ENCODE data around the gene GCG.

GRCh38 chr2:162127422-162127821, 24.6 kb downstream of the GCG start:
- no peak for TF ChIP-seq CTCF (IDR thresholded peaks at IDR 0.05)
- no peak for TF ChIP-seq POLR2A (IDR thresholded peaks at IDR 0.05)
- TF ChIP-seq EP300 (IDR thresholded peaks at IDR 0.05) = no peak

Measured in tibial nerve (tissue), 4 donors.